HG03196 (cell line): ENCODE data around the gene IAH1.

Experiments
- ATAC-seq: cut with Tn5 transposase; IDR thresholded peaks from one replicate; pipeline ENCODE4 v1.9.1; 2021; ENCODE audit not compliant: unreplicated experiment

The IAH1 gene

GRCh38 chr2:9527995-9528787, 53.8 kb downstream of the IAH1 start:
- no peak for ATAC-seq

GRCh38 chr2:9532421-9532820, 58.1 kb downstream of the IAH1 start:
- ATAC-seq = no peak

- ATAC-seq = no peak
Observed at GRCh38 chr2:9533663-9534062, 59.3 kb downstream of the IAH1 start.

GRCh38 chr2:9535177-9535576, 60.8 kb downstream of the IAH1 start:
- ATAC-seq = no peak

GRCh38 chr2:9536504-9536903, 62.2 kb downstream of the IAH1 start:
- no peak for ATAC-seq

- no peak for ATAC-seq
Observed at GRCh38 chr2:9538000-9538507, 63.7 kb downstream of the IAH1 start.
